HepG2 (cell line): ENCODE results near the gene WDR27. TPM values are rescaled to one million over a fixed set of nuclear protein-coding genes. Genes with fewer than 3 reads are reported as not detected.
A peak's percentile ranks its signal among the peaks of the same experiment; 100 is the strongest.

Source experiments
- CAMTA2 ChIP-seq: sonication (generic); formaldehyde crosslinking; IDR thresholded peaks from 2 replicates; pipeline ENCODE4 v1.4.0; 2020; ENCODE audit warnings: mild to moderate bottlenecking, missing genetic modification reagents, borderline replicate concordance
- ESRRA ChIP-seq: sonication (generic); formaldehyde crosslinking; IDR thresholded peaks from 2 replicates; pipeline ENCODE4 v1.5.1; 2020; ENCODE audit warnings: mild to moderate bottlenecking, low read depth, missing genetic modification reagents
- KAT8 ChIP-seq: IDR thresholded peaks from 2 replicates; pipeline ENCODE4 v1.6.1; 2016; ENCODE audit warnings: missing genetic modification reagents, missing compliant biosample characterization
- RBAK ChIP-seq: sonication (generic); formaldehyde crosslinking; IDR thresholded peaks from 2 replicates; pipeline ENCODE4 v1.5.1; 2020; ENCODE audit warnings: mild to moderate bottlenecking, missing genetic modification reagents
- SSRP1 ChIP-seq: IDR thresholded peaks from 2 replicates; pipeline ENCODE4 v1.6.1; 2016; ENCODE audit warnings: control low read depth
- TRIM22 ChIP-seq: fragments of 450-650 bp; IDR thresholded peaks from 2 replicates; pipeline ENCODE4 v1.6.1; 2017
- XBP1 ChIP-seq: sonication (generic); formaldehyde crosslinking; IDR thresholded peaks from 2 replicates; pipeline ENCODE4 v1.5.0; 2020; ENCODE audit warnings: missing genetic modification reagents
- ZNF326 ChIP-seq: sonication (generic); formaldehyde crosslinking; IDR thresholded peaks from 2 replicates; pipeline ENCODE4 v1.4.0; 2020; ENCODE audit warnings: missing genetic modification reagents, borderline replicate concordance
- ZNF558 ChIP-seq: sonication (generic); formaldehyde crosslinking; IDR thresholded peaks from 2 replicates; pipeline ENCODE4 v1.9.0; 2022; ENCODE audit warnings: mild to moderate bottlenecking, missing genetic modification reagents, borderline replicate concordance
- ZNF737 ChIP-seq: sonication (generic); formaldehyde crosslinking; IDR thresholded peaks from 2 replicates; pipeline ENCODE4 v1.5.0; 2020; ENCODE audit warnings: missing genetic modification reagents, mild to moderate bottlenecking, borderline replicate concordance
- polyA plus RNA-seq, 8 experiments: library from polyadenylated mRNA; depleted of rRNA in 3 of 8; stranded (reverse) in 7 of 8; unstranded in 1 of 8; fragments of >200 nt; fragmentation: Illumina TruSeq in 4 of 8; extraction: Trizol in 4 of 8; gene quantifications; 2 replicates each; pipeline versions ENCODE4 v1.2.1 to v1.2.3, GENCODE V29; 2011 to 2016; ENCODE audit warnings: low read depth in 4 of 8, missing spikeins in 1 of 8, mixed read lengths in 1 of 8; ENCODE audit not compliant: insufficient read depth in 1 of 8
- total RNA-seq, 5 experiments: library from RNA; depleted of rRNA; stranded (reverse); fragments of >200 nt; fragmentation: Illumina TruSeq; extraction: Trizol; gene quantifications; 2 replicates each; pipeline ENCODE4 v1.2.3, GENCODE V29; 2016; ENCODE audit warnings: low read depth in 1 of 5
- TF ChIP-seq, protein P1 (sequence below): sonication (generic); formaldehyde crosslinking; IDR thresholded peaks from 2 replicates; pipeline ENCODE4 v1.9.0; 2021; ENCODE audit warnings: missing genetic modification reagents, borderline replicate concordance
- TF ChIP-seq, protein P2 (sequence below): sonication (generic); formaldehyde crosslinking; IDR thresholded peaks from 2 replicates; pipeline ENCODE4 v1.9.0; 2022; ENCODE audit warnings: missing genetic modification reagents, mild to moderate bottlenecking, borderline replicate concordance
- TF ChIP-seq, protein P3 (sequence below), 2 experiments: sonication (generic) in 1 of 2; formaldehyde crosslinking in 1 of 2; IDR thresholded peaks; 2 replicates each; pipeline versions ENCODE4 v1.4.0 to v1.6.1; 2016 to 2020; ENCODE audit warnings: borderline replicate concordance in 1 of 2, low read depth in 1 of 2, mild to moderate bottlenecking in 1 of 2, missing genetic modification reagents in 1 of 2
- TF ChIP-seq, protein P4 (sequence below): sonication (generic); formaldehyde crosslinking; IDR thresholded peaks from 2 replicates; pipeline ENCODE4 v1.4.0; 2020; ENCODE audit warnings: missing genetic modification reagents

WDR27 gene
- total and polyA plus RNA-seq, 2 of the 13 experiments (the other 11 are each of a cell fraction or from before 2014, with no cell fraction given) = 34.1 to 80.3 TPM

DNA sequence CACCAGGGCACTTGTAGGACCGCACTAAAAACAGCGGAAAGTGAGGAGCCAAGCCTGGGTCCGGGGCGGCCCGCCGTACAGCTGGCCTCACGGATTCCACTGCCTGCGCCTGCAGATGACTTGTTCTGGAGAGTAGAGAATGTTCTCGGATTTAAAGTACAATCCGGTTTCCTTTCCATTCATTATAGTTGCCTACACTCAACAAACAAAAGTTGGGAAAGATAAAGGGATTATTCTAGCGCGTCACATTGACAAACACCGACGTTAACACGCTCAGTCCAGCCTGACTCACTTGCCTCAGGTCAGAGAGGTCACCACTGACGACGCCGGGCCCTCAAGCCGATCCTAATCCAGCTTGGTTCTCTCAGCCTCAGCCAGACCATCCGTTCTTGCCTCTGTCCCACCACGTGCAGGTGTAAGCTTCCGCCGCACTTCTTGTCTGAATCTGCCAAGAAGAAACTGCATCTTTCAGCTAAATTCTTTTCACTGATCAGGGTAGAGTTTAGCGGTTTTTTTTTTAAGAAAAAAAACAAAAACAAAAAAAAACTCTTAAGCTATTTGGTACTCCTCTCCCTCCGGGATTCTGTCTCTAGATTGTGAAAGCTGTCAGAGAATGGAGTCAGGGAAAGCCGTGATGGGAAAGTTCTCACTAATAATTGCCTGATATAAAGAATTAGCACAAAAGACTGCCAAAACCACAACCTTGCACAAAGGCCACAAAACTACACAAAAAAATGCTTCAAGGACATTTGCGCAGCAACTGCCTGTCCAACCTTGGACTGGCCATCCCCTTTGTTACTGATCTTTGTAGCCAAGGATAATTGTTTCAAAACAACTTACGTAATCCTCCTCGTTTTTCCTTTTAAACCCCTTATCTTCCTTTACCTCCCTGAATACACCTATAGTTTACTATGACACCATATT, 23.6 kb upstream of the WDR27 start (continued):
- TF ChIP-seq ZNF737 (CRISPR knock-in tag) (no peak; the same call in 1 of the 2 replicates), TRIM22 (no peak), ZNF558 (CRISPR knock-in tag) (no peak), KAT8 (CRISPR knock-in tag) (peak; percentile 41; the same call in 1 of the 2 replicates), ZNF326 (CRISPR knock-in tag) (no peak), ESRRA (CRISPR knock-in tag) (peak; percentile 84), XBP1 (CRISPR knock-in tag) (no peak), SSRP1 (CRISPR knock-in tag) (0 out of 2 replicates have a peak, but pooled peaks have one; percentile 45), RBAK (CRISPR knock-in tag) (0 out of 2 replicates have a peak, but pooled peaks have one; percentile 1), CAMTA2 (no peak)
- TF ChIP-seq, protein P1, sequence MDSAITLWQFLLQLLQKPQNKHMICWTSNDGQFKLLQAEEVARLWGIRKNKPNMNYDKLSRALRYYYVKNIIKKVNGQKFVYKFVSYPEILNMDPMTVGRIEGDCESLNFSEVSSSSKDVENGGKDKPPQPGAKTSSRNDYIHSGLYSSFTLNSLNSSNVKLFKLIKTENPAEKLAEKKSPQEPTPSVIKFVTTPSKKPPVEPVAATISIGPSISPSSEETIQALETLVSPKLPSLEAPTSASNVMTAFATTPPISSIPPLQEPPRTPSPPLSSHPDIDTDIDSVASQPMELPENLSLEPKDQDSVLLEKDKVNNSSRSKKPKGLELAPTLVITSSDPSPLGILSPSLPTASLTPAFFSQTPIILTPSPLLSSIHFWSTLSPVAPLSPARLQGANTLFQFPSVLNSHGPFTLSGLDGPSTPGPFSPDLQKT = no peak
- TF ChIP-seq, protein P2, sequence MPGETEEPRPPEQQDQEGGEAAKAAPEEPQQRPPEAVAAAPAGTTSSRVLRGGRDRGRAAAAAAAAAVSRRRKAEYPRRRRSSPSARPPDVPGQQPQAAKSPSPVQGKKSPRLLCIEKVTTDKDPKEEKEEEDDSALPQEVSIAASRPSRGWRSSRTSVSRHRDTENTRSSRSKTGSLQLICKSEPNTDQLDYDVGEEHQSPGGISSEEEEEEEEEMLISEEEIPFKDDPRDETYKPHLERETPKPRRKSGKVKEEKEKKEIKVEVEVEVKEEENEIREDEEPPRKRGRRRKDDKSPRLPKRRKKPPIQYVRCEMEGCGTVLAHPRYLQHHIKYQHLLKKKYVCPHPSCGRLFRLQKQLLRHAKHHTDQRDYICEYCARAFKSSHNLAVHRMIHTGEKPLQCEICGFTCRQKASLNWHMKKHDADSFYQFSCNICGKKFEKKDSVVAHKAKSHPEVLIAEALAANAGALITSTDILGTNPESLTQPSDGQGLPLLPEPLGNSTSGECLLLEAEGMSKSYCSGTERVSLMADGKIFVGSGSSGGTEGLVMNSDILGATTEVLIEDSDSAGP = peak; percentile 91; the same call in 1 of the 2 replicates
- TF ChIP-seq, protein P3, sequence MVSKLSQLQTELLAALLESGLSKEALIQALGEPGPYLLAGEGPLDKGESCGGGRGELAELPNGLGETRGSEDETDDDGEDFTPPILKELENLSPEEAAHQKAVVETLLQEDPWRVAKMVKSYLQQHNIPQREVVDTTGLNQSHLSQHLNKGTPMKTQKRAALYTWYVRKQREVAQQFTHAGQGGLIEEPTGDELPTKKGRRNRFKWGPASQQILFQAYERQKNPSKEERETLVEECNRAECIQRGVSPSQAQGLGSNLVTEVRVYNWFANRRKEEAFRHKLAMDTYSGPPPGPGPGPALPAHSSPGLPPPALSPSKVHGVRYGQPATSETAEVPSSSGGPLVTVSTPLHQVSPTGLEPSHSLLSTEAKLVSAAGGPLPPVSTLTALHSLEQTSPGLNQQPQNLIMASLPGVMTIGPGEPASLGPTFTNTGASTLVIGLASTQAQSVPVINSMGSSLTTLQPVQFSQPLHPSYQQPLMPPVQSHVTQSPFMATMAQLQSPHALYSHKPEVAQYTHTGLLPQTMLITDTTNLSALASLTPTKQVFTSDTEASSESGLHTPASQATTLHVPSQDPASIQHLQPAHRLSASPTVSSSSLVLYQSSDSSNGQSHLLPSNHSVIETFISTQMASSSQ (IDR thresholded peaks at IDR 0.05; ENCODE audit: low read depth) = 0 out of 2 replicates have a peak, but pooled peaks have one; percentile 30
- TF ChIP-seq, protein P3 (CRISPR knock-in tag; IDR thresholded peaks at IDR 0.05; ENCODE audit: borderline replicate concordance) = no peak; the same call in 1 of the 2 replicates
- TF ChIP-seq, protein P4, sequence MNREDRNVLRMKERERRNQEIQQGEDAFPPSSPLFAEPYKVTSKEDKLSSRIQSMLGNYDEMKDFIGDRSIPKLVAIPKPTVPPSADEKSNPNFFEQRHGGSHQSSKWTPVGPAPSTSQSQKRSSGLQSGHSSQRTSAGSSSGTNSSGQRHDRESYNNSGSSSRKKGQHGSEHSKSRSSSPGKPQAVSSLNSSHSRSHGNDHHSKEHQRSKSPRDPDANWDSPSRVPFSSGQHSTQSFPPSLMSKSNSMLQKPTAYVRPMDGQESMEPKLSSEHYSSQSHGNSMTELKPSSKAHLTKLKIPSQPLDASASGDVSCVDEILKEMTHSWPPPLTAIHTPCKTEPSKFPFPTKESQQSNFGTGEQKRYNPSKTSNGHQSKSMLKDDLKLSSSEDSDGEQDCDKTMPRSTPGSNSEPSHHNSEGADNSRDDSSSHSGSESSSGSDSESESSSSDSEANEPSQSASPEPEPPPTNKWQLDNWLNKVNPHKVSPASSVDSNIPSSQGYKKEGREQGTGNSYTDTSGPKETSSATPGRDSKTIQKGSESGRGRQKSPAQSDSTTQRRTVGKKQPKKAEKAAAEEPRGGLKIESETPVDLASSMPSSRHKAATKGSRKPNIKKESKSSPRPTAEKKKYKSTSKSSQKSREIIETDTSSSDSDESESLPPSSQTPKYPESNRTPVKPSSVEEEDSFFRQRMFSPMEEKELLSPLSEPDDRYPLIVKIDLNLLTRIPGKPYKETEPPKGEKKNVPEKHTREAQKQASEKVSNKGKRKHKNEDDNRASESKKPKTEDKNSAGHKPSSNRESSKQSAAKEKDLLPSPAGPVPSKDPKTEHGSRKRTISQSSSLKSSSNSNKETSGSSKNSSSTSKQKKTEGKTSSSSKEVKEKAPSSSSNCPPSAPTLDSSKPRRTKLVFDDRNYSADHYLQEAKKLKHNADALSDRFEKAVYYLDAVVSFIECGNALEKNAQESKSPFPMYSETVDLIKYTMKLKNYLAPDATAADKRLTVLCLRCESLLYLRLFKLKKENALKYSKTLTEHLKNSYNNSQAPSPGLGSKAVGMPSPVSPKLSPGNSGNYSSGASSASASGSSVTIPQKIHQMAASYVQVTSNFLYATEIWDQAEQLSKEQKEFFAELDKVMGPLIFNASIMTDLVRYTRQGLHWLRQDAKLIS (CRISPR knock-in tag) = no peak
